Thyroid gland (tissue), 4 donors: ENCODE measurements around the gene CNN3. TPM values are rescaled to one million over a fixed set of nuclear protein-coding genes. Genes with fewer than 3 reads are reported as not detected.

ENCODE experiments used
- DNase-seq, 2 donors: peaks; one replicate each; pipeline ENCODE4 v3.0.0-alpha.2; 2019
- H3K27ac ChIP-seq, 3 donors: fragments of 200-600 bp; sonication (generic); 1 replicate in 2 of 3; 2 replicates in 1 of 3; pipeline ENCODE4 v1.5.1; 2016 to 2019; ENCODE audit warnings: mild to moderate bottlenecking in 1 of 3, moderate library complexity in 1 of 3
- H3K27me3 ChIP-seq: fragments of 200-600 bp; sonication (generic); one replicate; pipeline ENCODE4 v1.5.1; 2019
- H3K36me3 ChIP-seq, 2 donors: fragments of 200-600 bp; sonication (generic); one replicate each; pipeline ENCODE4 v1.5.1; 2016 to 2019
- H3K4me1 ChIP-seq, 2 donors: fragments of 200-600 bp; sonication (generic); one replicate each; pipeline ENCODE4 v1.5.1; 2017 to 2019
- H3K4me3 ChIP-seq, 3 donors: fragments of 200-600 bp; sonication (generic); replicated peaks in 1 of 3; 1 replicate in 2 of 3; 2 replicates in 1 of 3; pipeline ENCODE4 v1.5.1; 2016; ENCODE audit warnings: mild to moderate bottlenecking in 1 of 3
- H3K9me3 ChIP-seq: fragments of 200-600 bp; sonication (generic); one replicate; pipeline ENCODE4 v1.5.1; 2017
- POLR2A ChIP-seq, 2 donors: fragments of 450-650 bp; IDR thresholded peaks; one replicate each; pipeline ENCODE4 v1.6.1; 2017; ENCODE audit warnings: antibody characterized with exemption in 2 of 2, mild to moderate bottlenecking in 2 of 2, moderate library complexity in 1 of 2
- WGBS, 2 donors: methylation state at CpG; one replicate each; pipeline ENCODE4 v1.1.5; 2017; 5-methylcytosine and 5-hydroxymethylcytosine counted together
- intact Hi-C: fragments of 100-400 bp; cut with DNase I; formaldehyde crosslinking; loops from one replicate; pipeline ENCODE4 v1.15.1; 2023
- total RNA-seq, 4 donors: library from RNA; depleted of rRNA; stranded (reverse); fragments of >200 nt; gene quantifications; one replicate each; pipeline ENCODE4 v1.2.3, GENCODE V29; 2016
- TF ChIP-seq, protein P1 (sequence below), 6 experiments: fragments of 200-600 bp in 3 of 6; fragments of 450-650 bp in 3 of 6; sonication (generic) in 3 of 6; IDR thresholded peaks; one replicate each; pipeline ENCODE4 v1.5.1; 2016 to 2019; ENCODE audit warnings: antibody characterized with exemption in 6 of 6, mild to moderate bottlenecking in 2 of 6, inconsistent platforms in 1 of 6, moderate library complexity in 1 of 6

The CNN3 gene
- total RNA-seq, 4 donors from 2014 or later: 149 to 257 (median 177) TPM

DNA sequence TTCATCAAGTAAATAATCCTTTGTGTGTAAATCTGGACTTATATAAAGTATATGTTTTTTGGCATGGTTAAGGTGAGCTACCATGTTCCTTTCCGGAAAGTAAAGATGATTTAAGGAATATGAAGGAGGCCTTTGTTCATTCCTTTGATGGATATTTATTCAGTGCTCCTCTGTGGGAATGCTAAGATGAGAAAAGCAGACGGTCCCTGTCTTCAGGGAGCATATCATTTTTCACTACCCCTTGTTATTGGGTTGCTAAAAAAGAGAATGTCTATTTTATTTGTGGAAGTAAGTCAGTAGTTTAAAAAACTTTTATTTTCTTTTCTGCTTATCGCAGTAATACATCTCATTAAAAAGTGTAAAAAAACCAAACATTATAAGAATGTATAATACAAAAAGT lies 35.1 kb upstream of the CNN3 start:
- no peak for TF ChIP-seq POLR2A (IDR thresholded peaks at IDR 0.05)
- TF ChIP-seq, protein P1, sequence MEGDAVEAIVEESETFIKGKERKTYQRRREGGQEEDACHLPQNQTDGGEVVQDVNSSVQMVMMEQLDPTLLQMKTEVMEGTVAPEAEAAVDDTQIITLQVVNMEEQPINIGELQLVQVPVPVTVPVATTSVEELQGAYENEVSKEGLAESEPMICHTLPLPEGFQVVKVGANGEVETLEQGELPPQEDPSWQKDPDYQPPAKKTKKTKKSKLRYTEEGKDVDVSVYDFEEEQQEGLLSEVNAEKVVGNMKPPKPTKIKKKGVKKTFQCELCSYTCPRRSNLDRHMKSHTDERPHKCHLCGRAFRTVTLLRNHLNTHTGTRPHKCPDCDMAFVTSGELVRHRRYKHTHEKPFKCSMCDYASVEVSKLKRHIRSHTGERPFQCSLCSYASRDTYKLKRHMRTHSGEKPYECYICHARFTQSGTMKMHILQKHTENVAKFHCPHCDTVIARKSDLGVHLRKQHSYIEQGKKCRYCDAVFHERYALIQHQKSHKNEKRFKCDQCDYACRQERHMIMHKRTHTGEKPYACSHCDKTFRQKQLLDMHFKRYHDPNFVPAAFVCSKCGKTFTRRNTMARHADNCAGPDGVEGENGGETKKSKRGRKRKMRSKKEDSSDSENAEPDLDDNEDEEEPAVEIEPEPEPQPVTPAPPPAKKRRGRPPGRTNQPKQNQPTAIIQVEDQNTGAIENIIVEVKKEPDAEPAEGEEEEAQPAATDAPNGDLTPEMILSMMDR (IDR thresholded peaks at IDR 0.05): no peak
- DNase-seq: no peak
- Histone ChIP-seq H3K9me3 (no peaks in the 10 kb centered on the region), H3K4me3 (no peak overlapping the region), H3K36me3 (no peaks in the 10 kb centered on the region), H3K27ac (peak overlapping the region in 2 of 3 donors; percentile 75 to 90), H3K4me1 (peaks cover 2 to 16% of the 10 kb centered on the region in 2 donors), H3K27me3 (no peaks in the 10 kb centered on the region)
- 76 to 93% methylated on average over 3 of the region's 3 CpGs for WGBS, 2 donors
- intact Hi-C loops: no loop called here

DNA sequence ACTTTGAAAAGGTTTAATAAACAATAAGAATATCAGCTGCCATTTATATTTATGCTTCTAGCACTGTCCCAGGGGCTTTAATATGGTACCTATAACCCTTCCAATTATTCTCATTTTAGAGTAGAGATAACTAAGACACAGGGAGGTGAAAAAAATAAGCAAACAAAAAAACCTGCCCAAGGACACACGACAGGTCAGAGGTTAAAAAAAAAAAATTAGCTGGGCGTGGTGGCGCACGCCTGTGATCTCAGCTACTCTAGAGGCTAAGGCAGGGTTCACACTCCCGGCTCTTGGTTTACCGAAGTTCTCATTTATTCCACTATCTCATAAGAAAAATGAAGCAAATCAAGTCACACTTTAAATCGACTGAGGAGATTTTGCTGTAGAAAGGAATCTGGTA lies 34.7 kb upstream of the CNN3 start:
- intact Hi-C loops: no loop called here
- Histone ChIP-seq H3K4me3 (no peak overlapping the region), H3K27ac (no peak overlapping the region), H3K9me3 (no peaks in the 10 kb centered on the region), H3K27me3 (no peaks in the 10 kb centered on the region), H3K4me1 (peaks cover 2 to 20% of the 10 kb centered on the region in 2 donors), H3K36me3 (no peaks in the 10 kb centered on the region)
- no peak for DNase-seq
- TF ChIP-seq, protein P1 (IDR thresholded peaks at IDR 0.05): no peak
- TF ChIP-seq POLR2A (IDR thresholded peaks at IDR 0.05): no peak
- WGBS, 2 donors: 94 to 97% methylated on average over 7 of the region's 7 CpGs

DNA sequence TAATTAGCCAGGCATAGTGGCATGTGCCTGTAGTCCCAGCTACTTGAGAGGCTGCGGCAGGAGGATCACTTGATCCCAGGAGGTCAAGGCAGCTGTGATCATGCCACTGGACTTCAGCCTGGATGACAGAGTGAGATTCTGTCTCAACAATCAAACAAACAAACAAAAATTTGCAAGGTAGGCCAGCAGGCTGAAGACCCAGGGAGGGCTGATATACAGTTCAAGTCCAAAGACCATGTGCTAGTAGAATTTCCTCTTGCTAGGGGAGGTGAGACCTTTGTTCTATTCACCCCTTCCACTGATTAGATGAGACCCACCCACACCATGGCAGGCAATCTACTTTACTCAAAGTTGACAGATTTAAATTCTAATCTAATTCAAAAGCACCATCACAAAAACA lies 31.2 kb upstream of the CNN3 start:
- H3K27ac ChIP-seq: no peak overlapping the region
- 94 to 100% methylated on average over 1 of the region's 1 CpG for WGBS, 2 donors
- DNase-seq: no peak
- H3K4me3 ChIP-seq: no peak overlapping the region
- H3K4me1 ChIP-seq: peaks cover 3 to 23% of the 10 kb centered on the region in 2 donors
- intact Hi-C loops: no loop called here
- H3K9me3 ChIP-seq: no peaks in the 10 kb centered on the region
- TF ChIP-seq, protein P1 (IDR thresholded peaks at IDR 0.05): no peak
- TF ChIP-seq POLR2A (IDR thresholded peaks at IDR 0.05): no peak
- H3K27me3 ChIP-seq: no peaks in the 10 kb centered on the region
- no peaks in the 10 kb centered on the region for H3K36me3 ChIP-seq

DNA sequence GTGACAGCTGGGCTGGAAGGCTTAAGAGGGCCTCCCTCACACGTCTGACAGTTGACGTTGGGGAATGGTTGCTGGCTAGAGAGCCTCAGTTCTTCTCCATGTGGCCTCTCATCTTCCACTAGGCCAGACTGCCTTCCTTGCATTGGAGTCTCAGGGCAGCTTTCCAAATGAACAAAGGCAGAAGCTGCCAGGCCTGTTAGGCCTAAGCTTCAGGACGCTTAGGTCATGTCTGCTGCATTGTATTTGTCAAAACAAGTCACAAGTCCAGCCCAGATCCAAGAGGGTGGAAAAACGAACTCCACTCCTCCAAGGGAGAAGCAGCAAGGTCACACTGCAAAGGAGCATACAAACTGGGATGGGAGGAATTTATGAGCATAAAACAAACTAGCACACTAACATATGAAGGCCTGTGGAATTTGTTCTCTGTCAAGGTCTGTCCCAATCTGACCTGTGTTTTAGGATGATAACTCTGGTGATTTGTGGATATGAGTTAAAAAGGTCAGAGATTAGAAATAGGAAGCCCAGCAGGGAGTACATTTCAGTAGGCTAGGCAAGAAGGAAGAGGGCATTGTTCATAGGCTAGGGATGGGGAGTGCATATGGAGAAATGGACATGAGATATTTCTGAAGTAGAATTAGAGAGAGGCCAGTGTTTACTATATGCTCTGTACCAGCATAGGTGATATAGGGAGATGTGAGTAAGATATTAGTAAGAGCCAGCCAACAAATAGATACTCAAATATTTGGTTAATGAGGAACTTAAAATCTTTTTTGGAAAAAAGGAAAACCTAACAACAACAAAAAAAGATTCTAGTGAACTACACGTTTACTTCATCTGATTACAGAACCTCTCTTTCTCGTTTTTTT lies 29.1 kb upstream of the CNN3 start:
- Histone ChIP-seq H3K27me3 (no peaks in the 10 kb centered on the region), H3K36me3 (no peaks in the 10 kb centered on the region), H3K4me1 (peaks cover 3 to 16% of the 10 kb centered on the region in 2 donors), H3K9me3 (no peaks in the 10 kb centered on the region), H3K4me3 (no peak overlapping the region), H3K27ac (peak overlapping the region in 1 of 3 donors; percentile 42)
- TF ChIP-seq POLR2A (IDR thresholded peaks at IDR 0.05): no peak
- TF ChIP-seq, protein P1 (IDR thresholded peaks at IDR 0.05): no peak
- DNase-seq: peak; percentile 23 to 37
- intact Hi-C loops: no loop called here
- 46 to 54% methylated on average over 6 of the region's 6 CpGs for WGBS, 2 donors
